CD4-positive, alpha-beta T cell treated with Interleukin-6 at 100 ng/mL for 8 hours (primary cell): ENCODE data around the gene SLC44A3.
A peak's percentile ranks its signal among the peaks of the same experiment; 100 is the strongest.

Source experiments
- DNase-seq: peaks from one replicate; pipeline ENCODE4 v3.0.0-alpha.2; 2020; ENCODE audit warnings: mixed read lengths, low spot score

SLC44A3 gene

DNA sequence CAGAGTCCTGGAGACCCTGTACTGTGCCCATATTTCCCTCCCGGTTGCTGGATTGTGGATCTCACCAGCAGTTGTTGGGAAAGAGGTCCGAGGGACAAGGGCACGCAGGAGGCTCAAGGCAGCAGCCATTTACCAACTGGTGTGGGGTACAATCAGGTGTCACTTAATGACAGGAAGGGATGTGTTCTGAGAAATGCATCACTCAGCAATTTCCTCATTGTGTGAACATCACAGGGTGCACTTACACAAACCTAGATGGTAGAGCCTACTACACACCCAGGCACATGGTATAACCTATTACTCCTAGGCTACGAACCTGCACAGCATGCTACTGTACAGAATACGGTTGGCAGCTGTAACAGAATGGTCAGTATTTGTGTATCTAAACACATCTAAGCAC, 20.7 kb downstream of the SLC44A3 start:
- no peak for DNase-seq

DNA sequence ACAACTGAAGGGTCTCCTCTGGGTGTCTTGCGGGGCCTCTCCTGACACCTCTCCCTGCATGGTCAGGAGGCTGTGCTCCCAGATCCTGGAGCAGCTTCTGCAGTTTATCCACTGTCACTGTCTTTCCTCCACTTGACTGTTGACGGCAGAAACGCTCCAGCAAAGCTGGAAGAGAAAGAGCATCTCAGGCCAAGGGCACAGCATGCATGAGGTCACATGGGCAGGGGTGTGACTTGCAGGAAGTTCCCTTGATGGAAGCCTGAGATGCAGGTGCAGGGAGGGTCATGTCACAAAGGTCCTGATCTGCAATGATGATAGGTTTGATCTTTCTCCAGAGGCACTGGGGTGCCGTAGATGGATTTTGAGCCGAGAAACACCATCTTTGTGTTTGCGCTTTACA, 23.3 kb downstream of the SLC44A3 start:
- no peak for DNase-seq

DNA sequence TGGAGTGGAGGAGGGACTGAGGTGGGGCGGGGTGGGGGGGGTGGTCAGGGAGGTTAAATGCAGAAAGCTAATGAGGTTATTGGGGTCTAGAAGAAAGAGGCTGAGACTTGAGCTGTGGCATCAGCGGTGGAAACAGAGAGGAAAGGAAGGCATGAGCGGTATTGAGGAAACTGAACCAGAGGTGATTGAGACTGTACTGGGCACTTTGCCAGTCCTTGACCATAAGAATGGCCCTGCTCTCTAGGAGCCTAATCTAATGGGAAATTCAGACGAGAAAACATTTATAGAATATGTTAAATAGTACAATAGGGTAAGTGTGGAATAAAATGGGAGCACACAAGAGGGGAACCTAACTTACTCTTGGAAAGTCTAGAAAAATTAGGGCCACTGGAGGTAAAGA, 23.7 kb downstream of the SLC44A3 start:
- DNase-seq: no peak

DNA sequence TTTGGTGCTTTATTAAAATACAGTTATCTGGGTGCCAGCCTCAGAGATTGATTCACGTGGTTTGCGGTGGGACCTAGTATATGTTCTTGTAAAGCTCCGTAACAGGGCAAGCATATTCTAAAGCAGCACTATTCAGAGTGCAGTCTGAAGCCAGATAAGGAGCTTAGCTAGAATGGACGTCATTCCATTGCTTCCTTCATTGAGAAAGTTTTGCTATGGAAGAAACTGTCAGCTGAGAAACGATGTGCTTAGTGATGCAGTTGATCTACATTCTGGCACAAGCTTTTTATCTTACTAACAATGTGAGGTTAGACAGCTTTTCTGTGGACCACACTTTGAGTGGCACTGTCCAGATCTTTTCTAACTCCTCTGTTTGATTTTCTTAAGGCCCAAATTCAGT, 26.2 kb downstream of the SLC44A3 start:
- no peak for DNase-seq

DNA sequence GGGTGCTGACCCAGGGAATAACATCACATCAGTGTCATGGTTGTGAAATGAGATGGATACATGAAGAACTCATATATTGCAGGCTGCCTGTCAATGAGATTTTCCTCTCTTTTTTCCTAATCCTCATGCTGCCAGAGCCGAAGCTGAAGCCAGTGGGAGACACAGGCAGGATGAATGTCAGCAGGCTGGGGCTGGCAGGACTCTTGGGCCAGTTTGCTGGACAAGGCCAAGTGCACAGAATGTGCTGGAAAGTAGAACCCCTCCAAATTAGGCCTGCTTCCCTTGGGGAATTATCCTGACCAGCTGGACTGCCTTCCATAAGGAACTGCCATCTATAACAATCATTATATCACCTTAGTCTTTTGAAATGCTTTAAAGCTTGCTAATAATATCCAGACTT, 31.4 kb downstream of the SLC44A3 start:
- no peak for DNase-seq

DNA sequence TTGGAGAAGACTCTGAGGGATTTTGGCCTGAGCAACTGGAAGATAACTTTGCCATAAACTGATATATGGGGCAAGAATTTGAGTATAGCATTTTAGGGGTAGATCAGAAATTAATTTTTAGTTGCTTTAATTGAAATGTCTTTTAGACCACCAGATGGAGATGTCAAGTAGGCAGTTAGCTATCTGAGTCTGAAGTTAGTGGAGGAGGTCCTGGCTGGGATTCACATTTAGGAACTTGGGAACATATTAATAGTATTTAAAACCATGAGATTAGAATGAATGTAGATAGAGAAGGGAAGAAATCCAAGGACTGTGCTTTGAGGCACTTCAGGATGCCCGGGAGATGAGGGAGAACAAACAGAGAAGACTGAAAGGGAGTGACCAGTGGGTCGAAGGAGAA, 32.6 kb downstream of the SLC44A3 start:
- DNase-seq: no peak

DNA sequence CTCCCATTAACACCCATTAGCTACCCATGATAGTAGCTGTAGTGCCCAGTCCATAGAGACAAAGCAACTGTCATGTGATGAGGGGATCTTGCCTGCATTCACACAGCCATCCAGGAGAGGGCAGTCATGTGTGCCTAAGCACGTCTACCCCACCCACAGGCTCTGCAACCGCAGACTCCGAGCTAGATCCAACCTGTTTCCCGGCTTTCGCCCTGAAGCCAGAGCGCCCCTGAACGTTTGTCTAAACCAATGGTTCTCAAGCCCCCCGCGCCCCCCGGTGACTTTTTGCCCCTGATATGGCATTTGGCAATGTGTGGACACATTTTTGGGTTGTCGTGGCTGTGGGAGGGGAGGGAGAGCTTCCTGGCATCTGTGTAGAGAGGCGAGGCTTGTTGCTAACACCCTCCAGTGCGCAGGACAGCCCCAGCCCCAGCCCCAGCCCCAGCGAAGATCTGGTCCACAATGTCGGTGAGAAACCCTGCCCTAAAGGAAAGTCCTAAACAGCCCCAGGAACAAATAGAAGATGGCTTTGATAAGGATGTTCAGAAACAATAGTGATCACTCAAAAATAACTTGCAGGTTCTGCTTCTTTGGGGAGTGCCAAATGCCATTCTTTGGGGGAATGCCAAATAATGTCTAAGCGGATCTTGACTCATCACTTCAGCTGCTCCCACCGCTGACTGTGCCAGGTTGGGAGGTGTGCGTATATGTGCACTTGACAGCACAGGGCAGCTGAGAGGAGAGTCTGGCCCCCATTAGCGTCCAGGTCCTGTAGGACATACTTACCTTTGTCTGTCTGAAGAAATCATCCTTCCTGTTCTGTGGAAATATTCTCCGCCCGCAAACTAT, 34.5 kb downstream of the SLC44A3 start:
- DNase-seq: peak; percentile 74

DNA sequence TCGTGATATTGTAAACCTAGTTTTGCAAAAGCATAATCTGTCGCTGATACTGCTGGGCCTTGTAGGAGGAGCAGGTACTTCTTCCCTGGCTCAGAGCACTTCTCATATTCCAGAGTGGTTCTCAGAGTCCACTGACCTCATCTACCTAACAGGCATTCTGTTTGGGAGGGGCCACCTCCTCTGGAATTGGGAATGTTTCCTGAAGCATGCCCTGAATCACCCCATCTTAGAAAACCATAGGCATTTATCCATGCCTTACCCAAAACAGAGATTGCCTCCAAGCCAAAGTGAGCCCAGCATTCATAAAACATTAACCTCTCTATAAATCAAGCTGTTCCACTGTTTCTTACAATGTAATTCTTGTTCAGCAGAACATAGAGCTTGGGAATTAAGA, 35.1 kb downstream of the SLC44A3 start:
- no peak for DNase-seq

DNA sequence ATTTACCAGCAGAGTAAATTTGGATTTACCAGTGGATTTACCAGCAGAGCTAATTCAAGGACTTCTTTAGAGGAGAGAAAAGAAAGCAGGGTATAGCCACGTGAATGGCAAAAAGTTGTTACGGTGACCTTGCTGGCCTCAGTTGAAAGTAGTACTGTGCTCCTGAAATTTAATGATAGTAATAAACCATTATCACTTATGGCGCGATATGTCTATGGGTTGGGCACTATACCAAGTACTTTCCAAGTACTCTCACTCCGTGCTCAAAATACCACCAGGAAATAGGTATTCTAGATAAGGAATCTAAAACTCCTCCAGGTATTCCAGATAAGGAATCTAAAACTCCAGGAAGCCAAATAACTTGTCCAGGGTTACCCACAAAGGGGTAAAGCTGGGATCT, 35.8 kb downstream of the SLC44A3 start:
- DNase-seq: no peak

DNA sequence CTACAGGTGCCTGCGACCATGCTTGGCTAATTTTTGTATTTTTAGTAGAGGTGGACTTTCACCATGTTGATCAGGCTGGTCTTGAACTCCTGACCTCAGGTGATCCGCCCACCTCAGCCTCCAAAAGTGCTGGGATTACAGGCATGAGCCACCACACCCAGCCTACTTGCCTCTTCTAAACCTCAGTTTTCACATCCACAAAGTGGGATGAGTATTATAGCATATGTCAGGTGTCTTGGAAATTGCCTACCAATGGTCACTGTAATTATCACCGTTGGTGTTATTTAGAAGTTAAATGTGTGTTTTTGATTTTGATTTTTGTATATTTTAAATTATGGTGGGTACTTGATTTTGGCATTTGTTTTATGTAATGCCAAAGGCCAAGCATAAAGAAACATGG, 36.7 kb downstream of the SLC44A3 start:
- no peak for DNase-seq

DNA sequence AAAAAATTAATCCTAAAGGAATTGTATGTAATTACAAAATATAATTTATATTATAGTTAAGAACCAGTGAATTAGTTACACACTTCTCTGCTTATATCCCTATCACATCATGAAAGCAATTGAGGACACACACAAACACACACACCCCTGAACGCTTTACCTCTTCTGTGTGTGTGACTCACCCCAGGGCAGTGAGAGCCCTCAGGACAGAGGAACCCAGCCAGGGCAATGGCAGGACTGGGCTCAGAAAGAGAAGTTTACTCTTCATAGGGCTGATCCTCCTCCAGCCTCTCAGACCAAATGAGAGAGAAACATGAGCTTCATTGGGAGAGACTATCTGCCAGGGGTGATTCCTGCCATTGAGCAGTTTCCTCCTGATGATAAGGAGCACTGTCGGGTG, 38.1 kb downstream of the SLC44A3 start:
- no peak for DNase-seq

DNA sequence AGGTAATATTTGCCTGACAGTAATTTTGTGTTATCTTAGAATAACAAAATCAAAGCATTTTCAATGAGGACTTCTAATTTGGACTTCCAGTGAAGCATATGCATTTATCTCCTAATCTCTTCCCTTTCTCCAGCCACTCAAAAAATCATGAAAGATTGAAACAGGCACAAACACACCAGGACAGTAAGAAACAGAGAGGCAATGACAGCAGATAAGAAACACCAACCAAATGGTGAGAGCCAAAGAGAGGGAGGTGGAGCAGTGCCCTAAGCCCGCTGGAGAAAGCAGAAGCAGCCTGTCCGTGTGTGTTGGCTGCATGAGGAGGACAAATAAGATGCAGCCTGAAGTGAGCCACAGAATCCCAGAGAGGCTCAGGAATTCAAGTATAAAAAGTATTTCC, 39.0 kb downstream of the SLC44A3 start:
- DNase-seq: no peak

DNA sequence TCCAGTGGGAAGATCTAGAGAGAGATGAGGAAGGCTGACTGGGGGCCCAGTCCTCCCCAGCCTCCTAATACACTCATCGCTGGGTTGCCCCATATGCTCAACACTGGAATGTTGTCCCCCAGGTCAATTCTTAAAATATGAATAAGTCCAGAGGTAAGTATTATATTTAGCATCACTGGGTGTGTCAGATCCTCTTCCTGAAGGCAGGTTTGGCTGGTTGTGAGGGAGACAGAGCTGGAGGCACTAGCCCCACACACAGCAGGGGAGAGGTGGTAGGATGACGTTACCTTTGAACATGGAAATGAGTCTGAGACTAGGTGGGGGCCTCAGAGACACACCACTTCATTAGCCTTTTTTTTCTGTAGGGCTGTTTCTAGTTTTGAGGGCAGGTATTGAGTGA, 42.6 kb downstream of the SLC44A3 start:
- no peak for DNase-seq

DNA sequence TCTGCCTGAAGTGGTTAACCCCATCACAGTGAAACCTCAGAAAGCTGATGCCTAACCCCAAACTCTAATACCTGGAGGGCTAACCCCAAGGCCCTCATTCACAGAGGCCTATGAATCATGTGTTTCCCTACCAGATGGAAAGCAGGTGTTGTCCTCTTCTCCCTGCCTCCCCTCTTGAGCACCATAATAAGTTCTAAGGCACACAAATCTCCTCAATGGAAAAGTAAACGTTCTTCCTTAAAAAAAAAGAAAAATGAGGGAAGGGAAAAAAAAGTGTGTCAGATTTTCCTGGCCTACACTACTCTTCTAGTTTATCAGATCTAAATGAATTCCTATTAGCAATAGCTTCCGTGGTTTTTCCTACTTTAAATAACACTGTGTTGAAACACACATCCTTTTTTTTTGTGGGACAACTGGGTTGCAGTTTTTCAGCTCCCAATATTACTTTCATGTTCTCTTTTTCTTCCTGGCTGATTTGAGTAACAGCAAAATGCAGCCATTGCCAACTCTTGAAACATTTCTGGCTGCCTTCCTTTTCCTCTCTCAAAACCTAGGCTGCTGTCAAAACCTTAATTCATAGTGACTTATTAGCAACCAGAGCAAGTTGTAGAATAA, 43.2 kb downstream of the SLC44A3 start:
- no peak for DNase-seq

DNA sequence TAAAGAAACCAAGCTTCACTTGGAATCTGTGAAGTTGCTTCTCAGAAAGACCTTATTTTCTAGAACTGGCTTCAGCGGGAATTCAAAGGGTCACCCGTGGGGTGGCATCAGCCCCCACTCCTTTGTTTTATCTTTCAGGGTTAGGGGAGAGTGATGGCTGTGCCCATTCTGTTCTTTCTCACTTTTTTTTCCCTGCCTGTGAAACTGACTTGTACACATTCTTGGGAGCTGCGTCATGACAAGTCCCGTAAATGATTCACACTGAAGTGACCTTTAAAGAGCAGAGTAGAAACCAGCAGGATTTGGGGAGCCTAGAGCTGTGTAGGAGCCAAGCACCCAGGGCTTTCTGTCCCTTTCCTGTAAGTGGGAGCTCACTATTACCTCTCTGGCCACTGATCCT, 43.8 kb downstream of the SLC44A3 start:
- no peak for DNase-seq

DNA sequence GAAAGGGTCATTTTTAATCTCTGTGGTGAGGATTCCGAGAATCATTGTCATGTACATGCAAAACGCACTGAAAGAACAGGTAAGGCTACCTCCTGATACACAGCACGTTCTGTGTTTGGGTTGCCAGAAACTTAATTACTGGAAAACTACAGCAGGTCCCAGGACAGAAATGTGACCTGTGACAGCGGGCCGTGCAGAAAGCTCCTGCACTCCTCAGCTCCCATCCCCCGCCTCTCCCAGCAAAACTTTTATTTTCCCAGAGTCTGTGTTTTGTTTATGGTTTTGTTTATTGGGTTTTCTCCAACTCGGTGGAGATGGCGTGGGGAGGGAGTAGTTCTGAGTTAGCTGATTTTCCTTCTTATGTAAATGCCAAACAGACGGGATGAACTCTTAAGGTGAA, 44.7 kb downstream of the SLC44A3 start:
- no peak for DNase-seq

DNA sequence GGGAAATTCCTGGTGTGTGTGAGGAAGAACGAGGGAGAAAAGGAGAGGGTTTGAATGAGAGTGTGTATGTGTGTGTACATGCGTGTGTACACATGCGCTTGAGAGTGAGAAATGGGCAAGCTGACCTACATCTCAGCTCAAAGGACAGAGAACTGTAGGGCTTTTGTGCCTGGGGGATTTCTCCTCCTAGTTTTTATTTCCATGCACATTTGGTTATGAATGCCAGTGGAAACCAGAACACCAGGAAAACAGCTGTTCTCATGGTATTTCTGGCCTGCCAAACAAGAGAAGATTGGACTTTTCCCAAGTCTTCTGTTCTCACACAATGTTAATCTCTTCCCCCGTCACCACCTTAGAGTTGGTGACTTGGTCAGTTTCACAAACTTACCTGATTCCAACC, 45.2 kb downstream of the SLC44A3 start:
- DNase-seq: no peak

DNA sequence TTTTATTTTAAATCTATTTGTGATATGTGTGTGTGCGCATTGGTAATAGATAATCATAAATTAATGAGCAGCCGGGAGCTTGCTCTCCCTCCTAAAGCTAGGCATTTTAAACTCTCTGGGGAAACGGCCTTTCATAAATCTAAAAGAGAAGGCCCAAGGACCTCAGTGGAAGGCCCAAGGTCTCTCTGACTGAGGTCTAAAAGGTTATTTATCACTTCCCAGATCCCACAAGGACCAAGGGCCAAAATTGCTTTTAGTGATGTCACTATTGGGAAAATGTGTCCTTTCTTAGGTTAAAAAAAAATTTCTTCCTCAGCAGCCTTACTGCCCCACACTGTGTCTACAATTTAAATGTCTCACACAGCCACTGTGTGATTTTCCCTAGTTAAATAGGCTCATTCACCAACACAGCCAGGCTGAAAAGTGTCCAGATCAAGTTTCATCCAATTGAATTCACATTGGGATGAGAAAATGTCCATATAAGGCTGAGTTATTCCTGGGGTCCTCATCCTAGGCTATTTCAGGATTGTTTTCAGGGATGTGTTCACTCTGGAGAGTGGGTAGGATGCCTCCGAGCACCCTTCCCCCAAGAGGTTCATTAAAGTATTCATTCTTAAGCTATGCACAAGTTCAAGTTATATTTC, 46.1 kb downstream of the SLC44A3 start:
- no peak for DNase-seq

DNA sequence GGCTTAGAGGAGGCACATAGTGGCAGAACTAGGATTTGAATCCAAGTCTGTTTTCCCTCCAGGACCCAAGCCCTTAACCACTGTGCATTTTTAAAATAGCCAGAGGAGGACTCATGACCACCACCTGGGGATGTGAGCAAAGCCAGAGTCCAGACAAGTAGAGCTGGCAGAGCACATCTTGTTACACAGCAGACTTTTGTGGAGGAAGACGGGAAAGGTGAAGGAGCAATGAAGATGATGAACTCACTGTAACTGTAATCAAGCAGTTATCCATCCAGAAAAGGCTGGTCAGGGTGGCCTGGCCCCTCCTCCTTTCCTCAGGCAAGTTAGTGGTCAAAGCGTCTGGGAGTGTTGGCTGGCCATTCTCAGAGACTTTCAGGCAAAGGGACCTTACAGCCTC, 50.9 kb downstream of the SLC44A3 start:
- no peak for DNase-seq

DNA sequence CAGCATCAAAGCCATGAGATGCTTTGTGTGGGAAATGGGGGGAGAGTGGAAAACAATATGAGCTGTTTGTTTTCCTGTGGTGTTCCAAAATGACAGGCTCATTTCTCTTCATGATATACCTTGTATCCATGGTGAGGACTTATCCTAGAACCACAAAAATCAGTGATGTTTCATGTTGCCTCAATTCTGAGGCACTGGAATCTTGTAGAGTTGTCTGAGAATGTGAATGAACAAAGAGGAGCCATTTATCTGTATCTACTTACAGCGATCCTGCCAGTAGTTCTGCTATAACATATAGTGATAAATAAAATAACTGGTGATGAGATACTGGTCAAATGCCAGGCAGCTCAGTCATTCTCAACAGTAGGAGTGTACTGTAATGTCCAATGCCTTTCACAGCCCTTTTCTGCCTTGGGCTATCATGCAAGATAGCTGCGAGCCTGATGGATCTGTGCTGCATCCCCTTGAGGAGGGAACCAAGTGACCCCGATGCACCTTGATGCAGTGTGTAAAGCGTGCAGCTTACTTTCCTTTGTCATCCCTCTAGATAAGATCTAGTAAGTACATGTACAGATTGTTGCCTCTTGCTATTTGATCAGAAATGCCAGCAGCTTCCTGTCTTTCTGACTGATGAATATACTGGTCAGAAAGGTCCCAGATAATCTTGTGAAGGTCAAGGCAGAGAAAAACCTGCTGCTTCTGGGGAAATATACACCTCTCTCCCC, 52.8 kb downstream of the SLC44A3 start:
- no peak for DNase-seq

DNA sequence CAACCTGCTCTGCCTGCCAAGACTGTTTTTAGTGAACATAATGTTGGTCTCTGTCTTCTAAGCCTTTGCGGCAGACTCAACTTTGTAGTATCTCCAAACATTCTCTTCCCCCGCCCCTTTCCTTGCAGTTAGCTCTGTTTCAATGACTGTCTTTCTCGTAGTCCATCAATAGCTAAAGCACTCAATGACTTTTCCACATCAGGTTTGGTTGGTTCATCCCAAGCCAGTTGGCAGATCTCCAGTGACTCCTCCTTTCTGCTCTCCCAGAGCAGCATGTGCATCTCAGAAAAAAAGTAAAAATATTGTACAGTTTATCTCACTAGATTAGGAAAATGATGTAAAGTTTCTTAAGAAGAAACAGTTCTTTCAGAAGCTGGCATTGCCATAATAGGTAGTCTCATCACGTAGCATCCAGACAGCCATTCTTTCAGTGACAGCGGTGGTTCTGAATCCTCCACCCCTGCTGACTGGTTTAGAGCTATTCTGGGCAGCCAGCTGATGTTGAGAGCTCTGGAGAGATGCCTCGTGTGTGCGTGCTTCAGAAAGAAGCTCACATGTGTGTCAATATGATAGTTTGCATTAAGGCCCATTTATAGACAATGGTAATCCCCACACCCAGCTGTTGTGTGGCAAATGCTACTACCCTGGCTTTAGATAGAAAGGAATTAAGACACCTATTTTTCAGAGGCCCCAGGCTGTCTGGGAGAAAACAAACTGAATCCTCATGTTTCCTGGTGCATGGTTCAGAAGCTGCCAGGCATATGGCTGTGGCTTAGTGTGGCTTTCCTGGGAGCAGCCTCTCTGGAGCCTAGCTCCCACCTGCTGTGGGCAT, 53.6 kb downstream of the SLC44A3 start:
- no peak for DNase-seq

DNA sequence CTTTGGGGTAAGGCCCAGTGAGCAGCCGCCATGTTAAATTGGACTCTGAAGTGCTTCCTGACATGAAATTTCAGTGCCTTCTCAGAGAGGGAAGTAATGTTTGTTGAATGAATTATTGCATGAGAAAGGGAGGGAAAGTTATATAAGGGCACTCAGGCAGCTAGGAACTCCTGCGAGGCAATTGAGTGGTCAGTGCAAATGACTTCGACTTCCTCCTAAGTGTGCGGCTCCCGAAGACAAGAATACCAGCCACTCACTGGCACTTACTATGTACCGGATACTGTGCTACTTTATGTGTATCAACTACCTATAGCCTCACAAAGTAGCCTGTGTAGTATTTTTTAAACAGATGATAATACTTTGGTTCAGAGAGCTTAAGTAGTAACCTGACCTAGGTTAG, 54.3 kb downstream of the SLC44A3 start:
- no peak for DNase-seq
